GM23248 (cell line): ENCODE data around the gene RBMS3. TPM values are rescaled to one million over a fixed set of nuclear protein-coding genes. Genes with fewer than 3 reads are reported as not detected.
"Not testable (repeated sequence)": the region's sequence is repeated elsewhere in the genome, so short reads cannot be mapped to it uniquely, and the experiment has no call there.

Experiments
- DNase-seq: peaks from one replicate; pipeline ENCODE4 v3.0.0-alpha.2; 2015
- H2AFZ ChIP-seq: fragments of 200-600 bp; sonication (generic); 2 replicates; pipeline ENCODE4 v1.6.1; 2016; ENCODE audit warnings: antibody characterized with exemption
- H3F3A ChIP-seq: fragments of 200-600 bp; sonication (generic); 2 replicates; pipeline ENCODE4 v1.6.1; 2016; ENCODE audit warnings: mild to moderate bottlenecking, antibody characterized with exemption, mixed run types; ENCODE audit not compliant: insufficient read depth
- H3K27ac ChIP-seq: fragments of 200-600 bp; sonication (generic); 2 replicates; pipeline ENCODE4 v1.5.1; 2016; ENCODE audit warnings: mild to moderate bottlenecking
- H3K27me3 ChIP-seq: fragments of 200-600 bp; sonication (generic); replicated peaks from 2 replicates; pipeline ENCODE4 v1.6.1; 2016; ENCODE audit warnings: mild to moderate bottlenecking; ENCODE audit not compliant: insufficient read depth
- H3K36me3 ChIP-seq: fragments of 200-600 bp; sonication (generic); 2 replicates; pipeline ENCODE4 v1.6.1; 2016; ENCODE audit warnings: low read depth, mild to moderate bottlenecking
- H3K4me1 ChIP-seq: fragments of 200-600 bp; sonication (generic); 2 replicates; pipeline ENCODE4 v1.6.1; 2016; ENCODE audit warnings: mild to moderate bottlenecking; ENCODE audit not compliant: insufficient read depth
- H3K4me2 ChIP-seq: fragments of 200-600 bp; sonication (generic); one replicate; pipeline ENCODE4 v1.6.1; 2016; ENCODE audit warnings: mild to moderate bottlenecking; ENCODE audit not compliant: unreplicated experiment
- H3K4me3 ChIP-seq: fragments of 200-600 bp; sonication (generic); 2 replicates; pipeline ENCODE4 v1.5.1; 2016; ENCODE audit warnings: mild to moderate bottlenecking
- H3K79me2 ChIP-seq: fragments of 200-600 bp; sonication (generic); 2 replicates; pipeline ENCODE4 v1.6.1; 2016; ENCODE audit warnings: mild to moderate bottlenecking; ENCODE audit not compliant: insufficient read depth
- H3K9ac ChIP-seq: fragments of 200-600 bp; sonication (generic); 2 replicates; pipeline ENCODE4 v1.6.1; 2016; ENCODE audit warnings: mild to moderate bottlenecking
- H3K9me2 ChIP-seq: fragments of 200-600 bp; sonication (generic); 2 replicates; pipeline ENCODE4 v1.6.1; 2016; ENCODE audit warnings: mixed run types, mild to moderate bottlenecking, moderate library complexity; ENCODE audit not compliant: insufficient read depth
- H3K9me3 ChIP-seq: fragments of 200-600 bp; sonication (generic); one replicate; pipeline ENCODE4 v1.6.1; 2017; ENCODE audit warnings: low read depth
- H4K20me1 ChIP-seq: fragments of 200-600 bp; sonication (generic); 2 replicates; pipeline ENCODE4 v1.6.0; 2016; ENCODE audit not compliant: insufficient read depth
- EZH2 ChIP-seq: fragments of 200-600 bp; sonication (generic); IDR thresholded peaks from 2 replicates; pipeline ENCODE4 v1.6.1; 2018; ENCODE audit warnings: antibody characterized with exemption, mild to moderate bottlenecking; ENCODE audit not compliant: insufficient read depth, poor library complexity, severe bottlenecking
- EZH2phosphoT487 ChIP-seq: fragments of 200-600 bp; sonication (generic); IDR thresholded peaks from 2 replicates; pipeline ENCODE4 v1.6.1; 2018; ENCODE audit warnings: antibody characterized with exemption, moderate library complexity, mild to moderate bottlenecking, low read depth; ENCODE audit not compliant: insufficient read depth
- WGBS, 2 experiments: methylation state at CpG; one replicate each; pipeline ENCODE4 v1.1.6; 2015 to 2017; ENCODE audit warnings: low lambda C conversion rate in 2 of 2, low coverage in 1 of 2; ENCODE audit errors: missing lambda C conversion rate in 2 of 2; 5-methylcytosine and 5-hydroxymethylcytosine counted together
- in situ Hi-C: fragments of 300-500 bp; cut with MboI; formaldehyde crosslinking; loops from 2 replicates; pipeline ENCODE4 v1.15.0; 2020
- polyA plus RNA-seq: library from polyadenylated mRNA; unstranded; fragments of >200 nt; fragmentation: Nextera tagmentation; extraction: Ambion mirVana; gene quantifications from 2 replicates; pipeline ENCODE4 v1.2.1, GENCODE V29; 2016
- total RNA-seq: library from RNA; depleted of rRNA; stranded (reverse); fragments of >200 nt; shearing (Covaris generic); gene quantifications from 2 replicates; pipeline ENCODE4 v1.2.3, GENCODE V29; 2014

The RBMS3 gene
- total and polyA plus RNA-seq, 2 experiments from 2014 or later, result 40.0 to 94.3 TPM

GRCh38 chr3:29322586-29322985 lies 41.7 kb downstream of the RBMS3 start:
- WGBS, 2 experiments, result 96 to 98% methylated on average over 3 of the region's 3 CpGs
- H3K79me2 ChIP-seq, result peaks cover 100% of the 10 kb centered on the region

GRCh38 chr3:29324180-29324651 lies 43.3 kb downstream of the RBMS3 start:
- peaks cover 100% of the 10 kb centered on the region for H3K79me2 ChIP-seq
- TF ChIP-seq EZH2 (no peak), EZH2phosphoT487 (no peak)

More at GRCh38 chr3:29322586-29322985, 41.7 kb downstream of the RBMS3 start:
- H3K9me2 ChIP-seq, result no peaks in the 10 kb centered on the region
- H3K4me2 ChIP-seq, result no peak overlapping the region
- no peaks in the 10 kb centered on the region for H3K9me3 ChIP-seq
- no peaks in the 10 kb centered on the region for H3K36me3 ChIP-seq
- H3K27ac ChIP-seq, result no peak overlapping the region
- H3K4me3 ChIP-seq, result no peak overlapping the region
- peaks cover 18% of the 10 kb centered on the region for H3F3A ChIP-seq
- H2AFZ ChIP-seq, result no peak overlapping the region
- no peaks in the 10 kb centered on the region for H4K20me1 ChIP-seq
- H3K9ac ChIP-seq, result no peak overlapping the region
- peaks cover 21% of the 10 kb centered on the region for H3K4me1 ChIP-seq
- in situ Hi-C loops, result no loop called here
- H3K27me3 ChIP-seq, result no peaks in the 10 kb centered on the region
- no peak for TF ChIP-seq EZH2
- no peak for TF ChIP-seq EZH2phosphoT487
- no peak for DNase-seq

DNA sequence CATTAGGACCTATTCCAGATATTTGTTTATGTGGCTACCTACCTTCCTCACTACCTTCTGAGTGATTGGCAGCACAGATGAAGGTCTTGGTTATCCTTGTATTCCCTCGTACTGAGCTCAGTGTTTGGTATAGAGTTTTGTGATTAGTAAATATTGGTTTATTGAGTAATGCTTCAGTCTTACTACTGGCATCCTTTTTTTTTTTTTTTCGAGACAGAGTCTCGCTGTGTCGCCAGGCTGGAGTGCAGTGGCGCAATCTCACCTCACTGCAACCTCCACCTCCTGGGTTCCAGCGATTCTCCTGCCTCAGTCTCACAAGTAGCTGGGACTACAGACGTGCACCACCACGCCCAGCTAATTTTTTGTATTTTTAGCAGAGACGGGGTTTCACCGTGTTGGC lies 45.7 kb downstream of the RBMS3 start:
- DNase-seq, H3K27ac ChIP-seq, H2AFZ ChIP-seq, H3K4me3 ChIP-seq, H4K20me1 ChIP-seq, H3K4me2 ChIP-seq, H3K9me2 ChIP-seq, H3K27me3 ChIP-seq, in situ Hi-C loops, H3K36me3 ChIP-seq, H3K9me3 ChIP-seq, H3K9ac ChIP-seq: not testable (repeated sequence)
- WGBS, 2 experiments, result 93 to 95% methylated on average over 10 of the region's 10 CpGs
- peaks cover 99% of the 10 kb centered on the region for H3K79me2 ChIP-seq
- H3K4me1 ChIP-seq, result peaks cover 38% of the 10 kb centered on the region
- peaks cover 22% of the 10 kb centered on the region for H3F3A ChIP-seq

More at GRCh38 chr3:29324180-29324651, 43.3 kb downstream of the RBMS3 start:
- peak overlapping the region; percentile 62 for H3K4me3 ChIP-seq
- H3K4me2 ChIP-seq, result peak overlapping the region; percentile 77
- peak overlapping the region; percentile 65 for H2AFZ ChIP-seq
- H3K9me2 ChIP-seq, result no peaks in the 10 kb centered on the region
- peaks cover 21% of the 10 kb centered on the region for H3K4me1 ChIP-seq
- no peaks in the 10 kb centered on the region for H3K27me3 ChIP-seq
- no peaks in the 10 kb centered on the region for H3K36me3 ChIP-seq
- DNase-seq, result peak; percentile 87
- H3K9me3 ChIP-seq, result no peaks in the 10 kb centered on the region
- WGBS, 2 experiments, result 3 to 7% methylated on average over 5 of the region's 5 CpGs
- peak overlapping the region; percentile 66 for H3K9ac ChIP-seq
- in situ Hi-C loops, result no loop called here
- H4K20me1 ChIP-seq, result no peaks in the 10 kb centered on the region
- H3F3A ChIP-seq, result peaks cover 18% of the 10 kb centered on the region
- H3K27ac ChIP-seq, result peak overlapping the region; percentile 83

GRCh38 chr3:29329986-29330890 lies 49.4 kb downstream of the RBMS3 start:
- WGBS, 2 experiments, result 97 to 99% methylated on average over 4 of the region's 4 CpGs
- H3K9me2 ChIP-seq, result no peaks in the 10 kb centered on the region
- H3K4me2 ChIP-seq, result peak overlapping the region; percentile 0
- TF ChIP-seq EZH2, result no peak
- TF ChIP-seq EZH2phosphoT487, result no peak
- H3K9me3 ChIP-seq, result no peaks in the 10 kb centered on the region
- peaks cover 54% of the 10 kb centered on the region for H3K4me1 ChIP-seq
- no peak overlapping the region for H3K27ac ChIP-seq
- no peaks in the 10 kb centered on the region for H3K36me3 ChIP-seq
- H3K79me2 ChIP-seq, result peaks cover 99% of the 10 kb centered on the region
- peaks cover 40% of the 10 kb centered on the region for H3F3A ChIP-seq
- H4K20me1 ChIP-seq, result no peaks in the 10 kb centered on the region
- DNase-seq, result peak; percentile 39
- H3K4me3 ChIP-seq, result no peak overlapping the region
- in situ Hi-C loops, result no loop called here
- H3K27me3 ChIP-seq, result no peaks in the 10 kb centered on the region
- no peak overlapping the region for H3K9ac ChIP-seq
- H2AFZ ChIP-seq, result no peak overlapping the region
